Colonic mucosa (tissue), 4 donors: ENCODE results near the gene MRPL23. TPM values are rescaled to one million over a fixed set of nuclear protein-coding genes. Genes with fewer than 3 reads are reported as not detected.

Source experiments
- DNase-seq: peaks from one replicate; pipeline ENCODE4 v3.0.0-alpha.2; 2020
- H3K27ac ChIP-seq: fragments of 200-600 bp; one replicate; pipeline ENCODE4 v1.8.0; 2021
- H3K27me3 ChIP-seq: fragments of 200-600 bp; one replicate; pipeline ENCODE4 v1.8.0; 2021
- H3K36me3 ChIP-seq: fragments of 200-600 bp; one replicate; pipeline ENCODE4 v1.8.0; 2021
- H3K4me1 ChIP-seq: fragments of 200-600 bp; one replicate; pipeline ENCODE4 v1.8.0; 2021; ENCODE audit warnings: mild to moderate bottlenecking
- H3K4me3 ChIP-seq: fragments of 200-600 bp; one replicate; pipeline ENCODE4 v1.8.0; 2021
- H3K9ac ChIP-seq, 2 donors: one replicate each; pipeline ENCODE4 v1.7.0; 2013; ENCODE audit warnings: control low read depth in 2 of 2, low read depth in 2 of 2, low read length in 2 of 2
- H3K9me3 ChIP-seq: fragments of 200-600 bp; one replicate; pipeline ENCODE4 v1.8.0; 2021
- CTCF ChIP-seq: fragments of 200-600 bp; IDR thresholded peaks from one replicate; pipeline ENCODE4 v1.8.0; 2022; ENCODE audit warnings: antibody characterized with exemption, mild to moderate bottlenecking
- intact Hi-C: fragments of 100-400 bp; cut with DNase I; formaldehyde crosslinking; loops from one replicate; pipeline ENCODE4 v1.14.1; 2022
- total RNA-seq, 2 donors: library from RNA; stranded (reverse); fragmentation: NEBNext Ultra II Directional in 1 of 2; extraction: Animal tissue kit (Norgen Biotek cat#: 25700) in 1 of 2; gene quantifications; one replicate each; pipeline ENCODE4 v1.2.1, GENCODE V29; 2021
- donor health status: healthy.
- donor health status: DM: no; HTN: no; CAD: no.
- donor health status: DM: no; HTN: no; CAD: no.

Gene MRPL23
- total RNA-seq, 2 donors from 2014 or later: 89.4 to 140 TPM

- Histone ChIP-seq H3K36me3 (no peaks in the 10 kb centered on the region), H3K27me3 (no peaks in the 10 kb centered on the region), H3K4me3 (no peak overlapping the region), H3K9me3 (no peaks in the 10 kb centered on the region), H3K4me1 (no peaks in the 10 kb centered on the region), H3K27ac (no peak overlapping the region), H3K9ac (no peak overlapping the region)
- no peak for TF ChIP-seq CTCF
- intact Hi-C loops: no loop called here
- DNase-seq: no peak
These were observed 19.9 kb upstream of the MRPL23 start for GRCh38 chr11:1927026-1927847.

- Histone ChIP-seq H3K36me3 (no peaks in the 10 kb centered on the region), H3K27me3 (no peaks in the 10 kb centered on the region), H3K9ac (no peak overlapping the region), H3K4me1 (no peaks in the 10 kb centered on the region), H3K27ac (no peak overlapping the region), H3K4me3 (no peak overlapping the region), H3K9me3 (no peaks in the 10 kb centered on the region)
- no peak for DNase-seq
- intact Hi-C loops: no loop called here
- no peak for TF ChIP-seq CTCF
These were observed 19.2 kb upstream of the MRPL23 start for GRCh38 chr11:1927848-1928469.

- no peak for DNase-seq
- Histone ChIP-seq H3K27ac (no peak overlapping the region), H3K9ac (no peak overlapping the region), H3K4me1 (no peaks in the 10 kb centered on the region), H3K27me3 (no peaks in the 10 kb centered on the region), H3K36me3 (no peaks in the 10 kb centered on the region), H3K4me3 (no peak overlapping the region), H3K9me3 (no peaks in the 10 kb centered on the region)
- intact Hi-C loops: no loop called here
- TF ChIP-seq CTCF: no peak
These were observed 18.7 kb upstream of the MRPL23 start for GRCh38 chr11:1928470-1928890.

DNA sequence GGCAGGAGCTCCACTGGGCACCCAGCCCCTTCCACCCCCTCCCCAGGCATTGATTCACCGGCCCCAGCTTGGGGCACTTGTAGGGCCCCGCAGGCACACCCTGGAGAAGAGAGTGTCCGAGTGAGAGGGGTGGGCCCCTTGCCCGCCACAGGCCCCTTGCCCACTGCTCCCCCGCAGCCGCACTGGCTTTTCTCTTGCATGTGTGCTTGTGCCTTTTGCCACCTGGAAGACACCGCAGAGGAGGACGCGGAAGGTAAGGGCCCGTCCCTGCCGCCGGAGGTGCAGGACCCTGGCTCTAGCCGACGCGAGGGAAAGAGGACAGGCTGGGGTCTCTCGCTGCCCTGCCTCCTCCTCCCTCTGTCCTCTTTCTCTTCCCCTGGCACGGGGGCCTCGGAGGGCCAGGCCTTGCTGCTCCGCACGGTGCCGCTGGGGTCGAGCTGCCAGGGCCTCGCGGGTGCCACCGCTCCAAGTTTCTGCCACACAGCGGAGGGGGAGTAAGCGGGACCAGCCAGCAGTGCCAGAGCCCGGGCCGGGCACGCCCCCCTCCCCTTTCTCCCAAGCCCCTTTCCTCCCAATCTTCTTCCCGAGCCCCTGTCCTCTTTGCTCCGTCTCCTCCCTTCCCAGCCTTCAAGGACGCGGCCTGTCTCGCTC, 18.1 kb upstream of the MRPL23 start:
- intact Hi-C loops: no loop called here
- no peak overlapping the region for H3K9ac ChIP-seq
- TF ChIP-seq CTCF: no peak
- no peak for DNase-seq
- H3K4me1 ChIP-seq: no peaks in the 10 kb centered on the region
- no peaks in the 10 kb centered on the region for H3K36me3 ChIP-seq
- no peaks in the 10 kb centered on the region for H3K27me3 ChIP-seq
- no peak overlapping the region for H3K27ac ChIP-seq
- no peaks in the 10 kb centered on the region for H3K9me3 ChIP-seq
- H3K4me3 ChIP-seq: no peak overlapping the region

- Histone ChIP-seq H3K4me1 (no peaks in the 10 kb centered on the region), H3K27me3 (no peaks in the 10 kb centered on the region), H3K27ac (no peak overlapping the region), H3K9ac (no peak overlapping the region), H3K36me3 (no peaks in the 10 kb centered on the region), H3K4me3 (no peak overlapping the region), H3K9me3 (no peaks in the 10 kb centered on the region)
- intact Hi-C loops: no loop called here
- no peak for DNase-seq
- no peak for TF ChIP-seq CTCF
These were observed 17.3 kb upstream of the MRPL23 start for GRCh38 chr11:1929621-1930461.
